ENCODE results near the gene ARID5B.

DNA sequence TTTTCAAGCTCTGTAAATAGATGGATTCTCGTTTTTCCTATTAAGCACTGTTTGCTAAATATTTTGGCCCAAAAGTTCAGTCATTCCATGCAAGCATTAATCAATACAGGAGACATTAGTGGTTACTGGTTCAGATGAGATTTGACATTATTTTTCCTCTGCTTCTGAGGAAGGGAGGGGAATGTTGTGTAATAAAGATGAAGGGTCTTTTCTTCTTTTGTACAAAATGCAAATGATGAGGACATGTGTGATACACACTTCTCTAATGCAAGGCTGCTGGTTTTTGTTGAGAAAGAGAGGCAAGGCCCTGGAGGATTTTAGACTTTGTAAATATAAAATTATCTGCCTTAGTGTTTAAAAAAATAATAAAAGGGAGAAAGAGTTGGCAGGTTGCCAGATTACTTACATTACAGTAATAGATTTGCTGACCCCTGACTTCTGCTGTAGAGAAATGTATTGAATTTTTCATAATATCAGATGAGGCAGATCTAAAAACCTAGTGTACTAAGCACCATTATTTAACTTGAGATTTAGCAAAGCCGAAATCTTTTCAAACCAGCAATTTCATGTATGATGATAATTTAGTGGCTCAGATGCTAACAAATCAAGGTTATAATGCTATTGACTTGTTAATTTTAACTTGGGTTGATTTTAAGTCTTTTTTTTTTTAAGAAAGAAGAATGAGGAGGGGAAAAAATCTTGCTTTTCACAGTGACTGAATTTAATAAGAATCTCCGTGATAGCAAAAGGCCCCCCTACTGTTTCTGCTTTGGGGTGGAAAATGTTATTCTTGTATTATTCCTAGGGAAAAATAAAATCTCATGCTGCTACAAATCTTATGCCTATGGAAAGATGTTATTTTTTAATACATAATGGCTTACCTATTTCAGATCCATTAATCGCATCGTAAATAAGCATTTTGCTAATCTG lies 180.1 kb downstream of the ARID5B start:
- TF ChIP-seq YY1 (IDR thresholded peaks at IDR 0.05; ENCODE audit: low read depth) (no peak), CTCF (IDR thresholded peaks at IDR 0.05) (no peak), ELF1 (IDR thresholded peaks at IDR 0.05) (no peak)
